DMS153 (cell line): ENCODE data around the gene LRRC51.

ENCODE experiments used
- DNase-seq: peaks from one replicate; lab custom pipeline; 2025; lab: John Stamatoyannopoulos, UW

The LRRC51 gene

DNA sequence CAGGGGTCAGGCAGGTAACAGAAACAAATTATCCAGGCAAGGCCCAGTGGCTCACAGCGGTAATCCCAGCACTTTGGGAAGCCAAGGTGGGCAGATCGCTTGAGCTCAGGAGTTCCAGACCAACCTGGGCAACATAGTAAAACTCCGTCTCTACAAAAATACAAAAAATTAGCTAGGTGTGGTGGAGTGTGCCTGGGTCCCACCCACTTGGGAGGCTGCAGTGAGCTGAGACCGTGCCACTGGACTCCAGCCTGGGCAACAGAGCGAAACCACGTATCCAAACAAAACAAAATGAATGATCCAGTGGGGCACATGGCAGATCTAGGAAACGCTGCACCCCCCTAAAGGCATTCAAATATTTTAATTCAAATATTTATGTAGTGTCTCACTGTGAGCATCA lies 10.2 kb upstream of the LRRC51 start:
- DNase-seq: no peak

- DNase-seq: no peak
These were observed 8.3 kb upstream of the LRRC51 start for GRCh38 chr11:72072348-72072747.

DNA sequence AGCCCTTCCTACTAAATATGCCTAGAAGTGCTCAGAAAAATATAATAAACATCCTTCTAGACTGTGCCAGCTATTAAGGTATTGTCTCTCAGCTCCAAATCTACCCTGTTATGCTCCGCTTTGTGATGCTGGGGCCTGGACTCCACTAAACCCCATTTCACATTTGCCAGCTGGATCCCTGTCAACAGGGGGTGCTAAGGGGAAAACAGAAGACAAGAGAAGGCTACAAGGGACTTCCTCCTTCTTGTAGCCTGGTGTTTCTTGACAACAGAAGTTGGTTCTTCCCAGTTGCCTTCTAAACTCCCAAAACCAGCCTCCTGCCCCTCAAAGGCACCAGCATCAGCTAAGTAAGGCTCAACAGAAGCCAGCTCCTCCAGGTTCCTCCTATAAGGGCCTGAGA lies 5.5 kb upstream of the LRRC51 start:
- no peak for DNase-seq

DNA sequence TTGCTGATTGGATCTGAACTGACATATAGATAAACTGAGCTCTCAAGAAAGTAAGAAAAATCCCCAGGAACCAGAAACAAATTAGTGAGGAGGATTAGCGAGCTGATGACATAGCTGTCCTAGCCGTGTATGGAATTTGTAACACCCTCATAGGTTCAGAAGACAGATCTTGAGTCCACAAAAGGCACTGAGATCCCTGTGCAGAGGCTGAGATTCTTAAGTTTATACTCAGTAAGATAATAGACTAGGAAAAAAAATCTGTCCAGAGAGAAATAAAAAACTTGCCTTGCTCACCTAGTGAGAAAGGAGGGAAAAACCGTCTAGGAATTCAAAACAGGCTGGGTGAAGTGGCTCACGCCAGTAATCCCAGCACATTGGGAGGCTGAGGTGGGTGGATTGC lies 4.9 kb upstream of the LRRC51 start:
- DNase-seq: no peak

DNA sequence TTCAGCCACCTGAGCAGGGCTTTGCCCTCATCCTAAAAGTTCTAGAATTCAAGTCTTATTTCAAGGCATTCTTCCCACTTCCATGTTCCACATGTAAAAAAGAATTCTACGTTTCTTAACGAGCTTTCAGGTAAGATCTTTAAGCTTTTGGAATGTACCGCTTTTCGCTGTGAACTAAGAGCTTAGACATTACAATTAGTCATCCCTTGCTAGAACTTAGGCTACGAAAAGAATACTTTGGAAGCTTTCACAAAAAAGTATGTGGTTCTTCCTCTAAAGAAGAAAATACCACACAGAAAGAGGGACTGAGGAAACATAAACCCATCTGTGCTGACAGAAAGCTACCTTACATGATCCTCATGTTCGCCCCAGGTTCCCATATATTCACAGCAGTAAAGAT lies 2.2 kb upstream of the LRRC51 start:
- DNase-seq: no peak

DNA sequence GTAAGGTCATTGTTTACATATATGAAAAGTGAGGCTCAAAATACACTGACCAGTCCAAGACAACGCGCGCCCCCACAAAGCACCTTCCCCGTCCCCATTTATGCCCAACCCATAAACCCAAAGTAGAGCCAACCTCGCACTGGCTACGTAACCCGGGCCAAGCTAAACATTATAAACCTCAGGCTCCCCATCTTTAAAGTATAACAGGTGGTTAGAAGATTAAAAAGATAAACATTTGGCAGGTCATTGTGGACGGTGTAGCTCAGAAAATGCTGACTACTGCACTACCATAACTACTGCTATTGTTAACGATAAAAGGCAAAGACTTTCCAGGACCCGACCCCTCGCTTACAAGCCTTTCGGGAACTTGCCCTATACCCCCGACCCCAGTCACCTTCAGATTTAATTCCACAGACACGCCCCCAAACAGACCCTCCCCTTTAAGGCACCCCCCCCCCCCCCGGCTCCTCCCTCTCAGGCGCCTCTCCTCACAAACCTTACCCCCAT lies 778 bp upstream of the LRRC51 start:
- no peak for DNase-seq

DNA sequence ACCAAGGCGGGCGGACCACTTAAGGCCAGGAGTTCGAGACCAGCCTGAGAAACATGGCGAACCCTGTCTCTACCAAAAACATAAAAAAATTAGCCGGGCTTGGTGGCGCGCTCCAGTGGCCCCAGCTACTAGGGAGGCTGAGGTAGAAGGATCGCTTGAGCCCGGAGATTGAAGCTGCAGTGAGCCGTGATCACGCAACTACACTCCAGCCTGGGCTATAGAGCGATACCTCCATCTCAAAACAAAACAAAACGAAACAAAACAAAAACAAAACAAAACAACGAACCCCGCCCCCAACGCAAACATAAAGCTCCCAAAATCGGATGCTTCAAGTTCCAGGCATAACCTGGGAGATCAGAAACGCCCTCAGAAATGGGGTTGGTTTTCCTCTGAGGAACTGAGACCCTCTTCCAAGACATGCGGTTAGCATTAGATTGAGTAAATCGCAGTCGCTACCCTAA lies 564 bp downstream of the LRRC51 start:
- DNase-seq: no peak

DNA sequence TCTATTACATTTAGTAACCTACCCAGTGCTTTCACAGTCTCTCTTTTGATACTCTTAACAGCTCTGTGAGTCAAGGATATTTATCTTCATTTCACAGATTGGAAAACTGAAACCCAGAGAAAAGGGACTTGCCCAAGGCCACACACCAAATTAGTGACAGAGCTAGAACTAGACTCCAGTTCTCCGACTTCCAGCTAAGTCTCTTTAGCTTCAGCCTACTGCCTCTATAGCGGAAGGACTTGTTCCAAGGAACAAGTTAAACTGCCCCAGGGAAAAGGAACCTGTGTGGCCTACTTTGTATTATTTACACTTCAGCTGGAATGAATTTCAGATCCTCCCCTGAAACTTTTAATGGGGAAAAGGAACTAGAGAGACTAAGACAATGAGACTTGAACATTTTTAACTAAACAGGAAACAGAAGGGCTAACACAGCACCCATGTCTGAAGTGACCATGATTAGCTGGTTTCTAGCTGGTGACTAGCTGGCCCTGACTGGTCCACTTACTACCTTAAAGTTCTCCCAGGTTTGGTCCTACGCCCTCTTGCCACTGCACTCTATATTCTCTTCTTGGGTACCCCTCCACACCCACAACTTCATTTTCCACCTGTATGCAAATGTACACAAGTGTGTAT lies 1.3 kb downstream of the LRRC51 start:
- DNase-seq: peak; percentile 33

DNA sequence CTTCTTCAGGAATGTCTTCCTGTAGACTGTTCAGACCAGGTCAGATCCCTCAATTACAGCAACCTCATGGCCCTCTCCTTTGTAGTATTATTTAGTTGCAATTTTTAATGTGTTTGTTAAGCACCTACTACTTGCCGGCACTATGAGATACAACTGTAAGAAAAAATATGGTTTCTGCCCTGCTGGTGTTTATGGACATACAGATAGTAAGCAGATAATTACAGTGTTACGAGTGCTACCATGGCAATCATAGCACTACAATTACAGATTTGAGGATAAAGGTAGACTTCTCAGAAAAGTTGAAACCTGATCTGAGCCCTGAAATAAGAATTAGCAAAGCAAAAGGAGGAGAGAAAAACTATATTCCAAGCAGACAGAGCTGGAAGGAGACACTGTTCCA lies 2.8 kb downstream of the LRRC51 start:
- DNase-seq: no peak

- no peak for DNase-seq
These were observed 3.4 kb downstream of the LRRC51 start for GRCh38 chr11:72084076-72084475.

DNA sequence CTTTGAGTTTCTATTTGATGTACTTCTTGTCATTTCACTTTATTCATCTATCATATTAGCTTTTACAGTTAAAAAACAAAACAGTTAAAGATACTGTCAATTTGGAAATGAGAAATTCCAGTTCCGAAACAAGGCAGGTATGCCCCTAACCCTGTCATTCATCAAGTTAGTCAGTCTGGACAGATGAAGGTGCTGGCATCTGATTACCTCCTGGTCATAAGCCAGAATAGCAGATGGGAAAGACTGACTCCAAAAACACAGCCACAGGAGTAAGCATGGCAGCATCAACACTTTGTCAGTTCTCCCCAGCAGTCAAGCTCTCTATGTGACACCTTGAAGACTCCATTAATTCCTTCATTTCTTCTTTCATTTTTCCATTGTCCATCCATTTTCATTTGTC lies 4.3 kb downstream of the LRRC51 start:
- no peak for DNase-seq

- DNase-seq: no peak
These were observed 5.1 kb downstream of the LRRC51 start for GRCh38 chr11:72085621-72086351.

- DNase-seq: no peak
These were observed 7.6 kb downstream of the LRRC51 start for GRCh38 chr11:72088076-72088808.

DNA sequence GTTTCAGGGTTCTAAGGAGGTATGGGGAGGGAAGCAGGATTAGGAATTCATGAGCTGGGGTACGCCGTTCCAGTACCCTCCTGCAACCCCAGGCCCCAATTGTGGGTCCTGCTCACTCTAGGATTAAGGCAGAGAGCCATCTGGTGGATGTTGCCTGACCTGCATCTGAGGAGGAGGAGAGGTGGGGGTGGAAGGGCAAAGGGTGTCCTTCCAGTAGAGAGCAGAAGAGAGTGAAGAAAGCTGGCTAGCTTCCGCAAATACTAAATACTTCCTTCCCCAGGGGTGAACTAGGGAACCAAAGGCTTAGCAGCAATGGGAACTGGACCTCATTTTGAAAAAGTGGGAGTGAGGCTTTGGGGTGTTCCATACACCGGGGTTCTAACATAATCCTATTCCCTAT lies 10.6 kb downstream of the LRRC51 start:
- no peak for DNase-seq

GRCh38 chr11:72098741-72099140 lies 18.1 kb downstream of the LRRC51 start:
- no peak for DNase-seq

GRCh38 chr11:72100009-72100408 lies 19.4 kb downstream of the LRRC51 start:
- no peak for DNase-seq

DNA sequence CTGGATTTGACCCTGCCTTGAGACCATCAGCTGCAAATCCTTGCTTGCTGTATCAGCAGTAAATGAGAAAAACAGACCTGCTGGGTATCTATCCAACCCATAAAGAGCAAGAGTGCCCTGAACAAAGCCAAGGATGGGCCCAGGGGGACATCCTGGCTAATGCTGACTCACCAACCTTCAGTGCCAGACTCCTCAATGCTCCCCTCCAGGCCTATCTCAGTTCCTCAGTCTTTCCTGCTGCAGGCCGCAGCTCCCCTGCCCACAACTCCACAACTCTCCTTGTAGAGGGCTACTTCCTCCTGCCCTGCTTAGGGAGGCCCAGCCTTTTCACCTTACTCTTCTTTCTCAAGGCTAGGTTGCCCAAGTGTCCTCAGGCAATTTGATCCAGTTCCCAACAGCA lies 19.8 kb downstream of the LRRC51 start:
- no peak for DNase-seq

GRCh38 chr11:72102162-72102561 lies 21.5 kb downstream of the LRRC51 start:
- no peak for DNase-seq

GRCh38 chr11:72102631-72102945 lies 21.9 kb downstream of the LRRC51 start:
- DNase-seq: no peak

- DNase-seq: peak; percentile 98
These were observed 22.5 kb downstream of the LRRC51 start, which contains the start of gene LAMTOR1 for GRCh38 chr11:72102946-72103753. LAMTOR1 (minus strand) TSS chr11:72103297; CDS start chr11:72103224, 73 bp downstream.

- no peak for DNase-seq
These were observed 23.1 kb downstream of the LRRC51 start for GRCh38 chr11:72103754-72104167.

- DNase-seq: no peak
These were observed 25.2 kb downstream of the LRRC51 start, which contains the start of gene TOMT for GRCh38 chr11:72105888-72106287. TOMT (plus strand) TSS chr11:72105924; CDS start chr11:72105952, 28 bp downstream.
